DMS79 treated with DMSO at 0.1 percent for 48 hours (cell line): ENCODE data around the gene LCNL1.
"Not testable (repeated sequence)": the region's sequence is repeated elsewhere in the genome, so short reads cannot be mapped to it uniquely, and the experiment has no call there.

Source experiments
- DNase-seq: peaks from one replicate; lab custom pipeline; 2025; lab: John Stamatoyannopoulos, UW

LCNL1 gene

DNA sequence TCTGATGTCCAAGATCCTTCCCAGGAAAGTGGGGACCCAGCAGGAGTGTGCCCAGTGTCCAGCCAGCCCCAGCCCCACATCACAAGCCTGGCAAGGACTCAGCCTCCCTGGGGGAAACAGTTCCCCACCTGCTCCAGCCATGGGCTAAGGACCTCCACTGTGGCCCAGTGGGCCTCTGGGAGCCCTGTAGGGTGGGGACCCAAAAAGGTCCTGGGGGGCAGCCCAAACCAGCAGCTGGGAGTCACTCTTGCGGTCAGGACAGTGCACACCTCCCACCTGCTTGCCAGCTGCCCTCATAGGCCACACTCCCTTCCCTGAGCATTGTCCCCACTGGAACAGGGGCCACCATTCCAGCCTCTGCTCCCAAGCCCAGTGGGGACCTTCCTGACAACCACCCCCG is 43.6 kb downstream of the LCNL1 start:
- no peak for DNase-seq

DNA sequence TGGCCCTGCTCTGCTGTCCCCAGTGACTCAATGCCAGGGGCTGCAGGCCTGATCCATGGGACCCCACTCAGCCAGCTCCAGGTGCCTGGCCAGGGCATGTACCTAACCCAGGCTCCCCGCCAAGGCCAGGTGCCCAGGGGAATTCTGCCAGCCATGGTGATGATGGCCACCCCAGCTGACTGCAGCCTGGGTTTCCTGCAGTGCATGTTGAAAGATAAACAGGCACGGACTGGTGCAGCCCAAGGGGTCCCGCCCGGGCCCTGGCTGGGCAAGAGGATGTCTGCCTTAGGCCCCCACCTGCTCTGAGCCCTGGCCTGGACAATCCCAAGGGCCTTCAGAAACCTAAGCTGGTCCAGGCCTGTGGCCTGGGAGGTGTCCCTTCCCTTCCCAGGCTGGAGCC is 44.0 kb downstream of the LCNL1 start:
- DNase-seq, result no peak

DNA sequence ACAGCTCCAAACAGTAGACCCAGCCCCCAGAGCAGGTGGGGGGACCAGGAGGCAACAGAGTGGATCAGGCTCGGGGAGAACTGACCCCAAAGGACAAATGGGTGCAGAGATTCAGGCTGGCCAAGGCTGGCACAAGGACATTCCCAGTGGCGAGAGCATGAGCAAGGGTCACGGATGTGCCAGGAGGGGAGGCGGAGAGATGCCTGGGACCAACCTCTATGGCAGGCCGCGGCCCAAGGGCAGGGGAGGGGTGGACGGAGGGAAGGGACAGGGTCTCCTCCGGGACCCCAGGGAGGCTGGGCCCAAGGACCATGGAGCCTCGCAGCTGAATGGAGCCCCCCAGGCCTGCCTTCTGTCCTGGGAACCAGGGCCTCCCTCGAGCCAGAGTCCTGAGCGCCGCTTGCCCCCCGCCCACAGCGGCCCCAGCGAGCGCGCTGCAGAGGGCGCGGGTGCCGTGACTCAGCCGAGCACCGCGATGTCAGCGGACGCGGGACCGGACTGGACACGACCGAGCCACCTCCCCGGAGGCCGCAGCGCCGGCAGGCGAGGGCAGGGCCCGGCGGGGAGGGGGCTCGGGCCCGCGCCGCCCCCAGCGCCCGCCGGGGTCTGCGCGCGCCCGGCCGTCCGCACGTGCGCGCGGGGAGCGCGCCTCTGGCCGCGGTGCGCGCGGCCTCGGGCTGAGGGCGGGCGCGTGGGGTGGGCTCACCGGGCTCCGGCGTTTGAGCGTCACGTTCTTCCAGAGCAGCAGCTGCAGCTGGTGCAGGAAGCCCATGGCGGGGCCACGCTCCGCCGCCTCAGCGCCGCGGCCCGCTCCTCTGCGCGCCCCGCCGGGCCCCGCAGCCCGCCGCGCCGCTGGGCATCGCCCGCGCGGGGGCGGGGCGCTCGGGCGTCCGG is 44.8 kb downstream of the LCNL1 start, which contains the start of gene ABCA2:
Gene ABCA2 (minus strand): TSS at position 869 of the 894 bp plus-strand sequence. CDS start 97 bp downstream, at position 772.
- DNase-seq, result no peak

DNA sequence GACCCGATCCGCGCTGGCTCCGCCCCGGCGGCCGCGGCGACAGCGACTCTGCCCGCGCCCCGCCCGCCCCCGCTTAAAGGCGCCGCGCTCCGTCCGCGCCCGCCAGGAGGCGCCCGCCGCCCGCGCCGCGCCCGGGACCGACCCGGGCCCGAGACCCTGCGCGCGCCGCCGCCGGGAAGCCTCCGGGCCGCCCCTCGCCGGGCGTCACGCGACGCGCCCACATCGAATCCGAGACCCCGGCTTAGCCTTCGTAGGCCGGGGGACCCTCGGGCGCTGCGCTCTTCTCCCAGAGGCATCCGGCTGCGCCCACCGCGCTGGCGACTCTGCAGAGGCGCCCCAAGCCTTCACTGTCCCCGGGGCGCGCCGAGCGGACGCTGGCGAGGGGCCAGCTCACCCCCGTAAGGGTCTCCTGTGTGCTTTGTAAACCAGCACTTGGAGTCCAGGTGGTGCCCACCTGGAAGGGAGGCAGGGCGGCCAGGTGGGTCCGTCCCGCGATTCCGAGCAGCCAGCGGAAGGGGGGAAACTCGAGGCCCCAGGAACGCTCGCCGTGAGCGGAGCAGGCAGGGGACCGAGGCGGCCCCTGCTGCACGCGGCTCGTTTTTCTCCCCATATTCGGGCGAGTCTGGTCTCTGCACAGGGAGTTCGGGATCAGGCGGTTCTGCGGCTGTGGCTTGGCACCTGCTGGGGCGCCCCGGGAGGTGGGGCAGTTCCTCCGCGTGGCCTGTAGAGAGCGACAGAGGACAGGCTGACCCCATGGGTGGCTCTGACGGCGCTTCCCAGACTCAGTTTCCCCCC is 45.7 kb downstream of the LCNL1 start:
- DNase-seq, result peak; percentile 64

DNA sequence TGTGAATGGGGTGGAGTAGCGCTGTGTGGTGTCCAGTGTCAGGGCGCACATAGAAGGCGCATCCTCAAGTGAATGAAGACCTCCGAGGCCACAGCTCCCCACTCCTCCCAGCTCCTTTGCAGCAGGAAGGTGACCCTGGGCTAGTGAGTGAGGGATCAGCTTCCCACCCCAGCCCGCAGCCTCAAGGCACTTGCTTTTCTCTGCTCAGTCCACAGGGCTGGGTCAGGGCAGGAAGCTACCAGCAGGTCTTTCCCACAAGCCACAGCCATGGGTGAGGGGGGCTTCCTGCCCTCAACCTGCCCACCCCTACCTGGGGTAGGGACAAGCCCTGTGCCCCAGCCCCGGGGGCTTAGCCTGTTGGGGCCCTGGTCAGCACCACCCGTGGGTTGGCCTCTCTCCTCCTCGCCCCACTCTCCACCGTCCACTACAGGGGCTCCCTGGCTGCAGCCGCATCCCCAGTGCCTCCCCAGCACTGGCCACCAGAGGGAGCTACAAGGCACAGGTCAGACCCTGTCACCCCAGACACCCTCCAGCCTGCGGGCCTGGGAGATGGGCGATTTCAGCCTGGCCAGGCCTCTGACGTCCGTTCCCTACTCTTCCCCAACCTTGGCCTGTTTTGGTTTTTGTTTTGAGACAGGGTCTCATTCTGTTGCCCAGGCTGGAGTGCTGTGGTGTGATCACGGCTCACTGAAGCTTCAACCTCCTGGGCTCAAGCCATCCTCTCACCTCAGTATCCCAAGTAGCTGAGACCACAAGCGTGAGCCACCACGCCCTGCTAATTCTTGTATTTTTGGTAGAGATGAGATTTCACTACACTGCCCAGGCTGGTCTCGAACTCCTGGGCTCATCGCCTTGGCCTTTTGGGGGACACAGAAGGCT is 46.5 kb downstream of the LCNL1 start:
- DNase-seq, result peak; percentile 26

DNA sequence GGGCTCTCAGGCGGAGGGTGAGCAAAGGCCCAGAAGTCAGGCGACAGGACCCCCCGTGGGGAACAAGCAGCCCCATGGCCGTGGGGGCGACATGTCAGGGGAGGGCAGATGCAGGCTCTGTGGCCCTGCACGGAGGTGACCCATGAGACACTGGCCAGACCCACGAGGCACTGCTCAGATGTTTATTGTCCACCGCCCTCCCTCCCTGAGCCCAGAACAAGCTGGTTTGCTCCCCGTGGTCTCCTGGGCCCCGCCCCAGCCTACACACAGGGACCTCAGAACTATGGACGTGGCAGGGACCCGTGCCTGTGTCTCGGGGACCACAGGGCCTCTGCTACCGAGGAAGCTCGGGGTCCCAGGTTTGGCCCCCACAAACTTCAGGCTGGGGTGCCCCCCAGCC is 47.2 kb downstream of the LCNL1 start:
- no peak for DNase-seq

DNA sequence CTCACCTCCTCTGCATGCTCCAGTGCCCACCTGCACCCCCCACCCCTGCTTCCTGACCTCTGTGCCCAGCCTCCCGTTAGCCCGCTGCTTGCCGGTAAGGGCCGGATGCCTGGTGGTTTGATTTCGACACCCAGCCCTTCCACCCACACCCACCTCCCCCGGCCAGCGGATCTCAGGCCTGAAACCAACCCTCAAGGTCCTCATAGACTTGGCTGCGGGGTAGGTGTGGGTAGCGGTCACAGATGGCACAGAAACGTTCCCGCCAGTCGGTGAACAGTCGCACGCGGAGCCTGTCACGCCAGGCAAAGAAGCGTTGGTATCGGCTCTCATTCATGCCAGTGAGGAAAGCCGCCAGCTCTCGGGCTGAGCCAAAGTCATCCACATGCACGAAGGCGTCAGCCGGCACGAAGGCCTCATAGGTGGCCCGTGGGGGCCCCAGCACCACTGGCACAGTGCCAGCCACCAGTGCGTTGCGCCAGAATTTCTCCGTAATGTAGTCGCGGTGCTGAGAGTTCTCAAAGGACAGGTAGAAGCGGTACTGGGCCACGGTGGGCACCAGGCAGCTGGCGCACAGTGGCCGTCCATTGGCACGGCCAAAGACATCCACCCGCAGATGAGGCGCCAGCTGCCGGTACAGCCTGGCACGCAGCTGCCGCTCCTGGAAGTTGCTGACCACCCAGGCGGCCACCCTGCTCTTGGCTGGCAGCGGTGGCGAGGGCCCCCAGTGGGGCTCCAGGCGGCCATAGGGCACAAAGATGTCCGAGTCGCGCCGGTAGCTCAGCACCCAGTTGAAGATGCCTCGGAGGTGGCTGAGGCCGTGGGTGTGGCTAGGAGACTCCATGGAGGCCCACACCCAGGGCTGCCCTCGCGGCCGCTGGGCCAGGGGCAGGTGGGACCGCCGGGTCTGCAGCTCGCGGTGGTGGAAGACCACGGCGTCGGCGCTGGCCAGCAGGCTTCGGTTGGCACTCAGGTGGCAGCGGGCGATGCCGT is 48.0 kb downstream of the LCNL1 start:
- no peak for DNase-seq

DNA sequence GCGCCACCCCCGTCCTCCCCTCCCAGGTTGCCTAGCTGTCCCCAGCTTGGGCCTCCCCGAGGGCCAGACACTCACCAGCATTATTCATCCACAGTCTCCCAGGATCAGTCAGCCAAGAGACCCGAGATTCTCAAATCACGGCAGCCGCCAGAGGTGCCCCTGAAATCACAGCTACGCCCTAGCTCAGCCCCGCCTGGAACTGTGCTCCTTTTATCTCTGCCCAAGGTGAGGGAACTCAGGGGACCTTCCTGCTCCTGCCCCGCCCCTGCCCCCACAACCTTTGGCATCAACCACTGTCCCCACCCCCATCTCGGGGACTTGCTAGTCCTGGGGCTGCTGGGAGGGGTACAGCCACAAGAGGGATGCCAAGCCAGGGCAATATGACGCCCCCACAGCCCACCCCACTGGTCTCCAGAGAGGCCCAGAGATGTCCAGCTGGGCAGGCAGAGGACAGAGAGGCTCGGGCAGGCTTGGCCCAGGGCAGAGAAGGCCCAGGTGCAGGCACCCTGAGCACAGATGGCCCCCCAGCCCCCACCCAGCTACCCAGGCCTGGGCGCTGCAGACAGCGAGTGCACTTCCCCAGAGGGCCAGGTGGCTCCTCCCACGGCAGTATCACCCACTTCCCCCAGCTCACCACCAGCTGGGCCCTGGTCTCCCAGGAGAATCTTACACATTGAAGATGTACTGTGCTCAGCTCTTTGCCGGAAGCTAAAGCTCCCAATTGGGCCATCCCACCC is 49.3 kb downstream of the LCNL1 start, which contains the start of gene FUT7:
Gene FUT7 (minus strand): TSS at position 185 of the 737 bp plus-strand sequence. CDS start 97 bp downstream, at position 88.
- no peak for DNase-seq

DNA sequence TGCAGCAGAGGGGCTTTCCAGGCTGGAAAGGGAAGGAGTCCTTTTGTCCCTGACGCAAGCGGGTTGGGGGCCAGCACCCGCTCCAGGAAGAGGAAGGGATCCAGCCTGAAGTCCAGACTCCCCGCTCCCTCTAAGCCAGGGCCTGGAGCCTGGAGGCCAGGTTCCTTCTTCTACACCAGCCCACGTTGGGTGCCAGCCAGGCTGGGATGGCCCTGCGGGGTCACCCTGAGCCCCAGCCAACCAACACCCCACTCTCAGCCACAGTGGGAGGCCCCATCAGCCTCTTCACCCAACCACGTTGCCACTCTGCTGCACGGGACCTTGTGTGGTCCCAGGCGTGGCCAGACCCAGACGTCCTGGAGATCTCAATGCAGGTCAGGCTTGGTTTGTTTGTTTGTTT is 50.1 kb downstream of the LCNL1 start:
- DNase-seq, result no peak

DNA sequence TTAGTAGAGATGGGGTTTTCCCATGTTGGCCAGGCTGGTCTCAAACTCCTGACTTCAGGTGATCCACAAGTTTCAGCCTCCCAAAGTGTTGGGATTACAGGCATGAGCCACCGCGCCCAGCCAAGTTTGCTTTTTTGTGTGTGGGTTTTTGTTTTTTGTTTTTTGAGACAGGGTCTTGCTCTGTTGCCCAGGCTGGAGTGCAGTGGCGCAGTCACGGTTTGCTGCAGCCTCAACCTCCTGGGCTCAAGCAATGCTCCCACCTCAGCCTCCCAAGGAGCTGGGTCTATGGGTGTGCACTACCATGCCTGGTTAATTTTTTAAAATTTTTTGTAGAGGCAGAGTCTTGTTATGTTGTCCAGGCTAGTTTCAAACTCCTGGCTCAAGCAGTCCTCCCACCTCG is 50.7 kb downstream of the LCNL1 start:
- not testable (repeated sequence) for DNase-seq

DNA sequence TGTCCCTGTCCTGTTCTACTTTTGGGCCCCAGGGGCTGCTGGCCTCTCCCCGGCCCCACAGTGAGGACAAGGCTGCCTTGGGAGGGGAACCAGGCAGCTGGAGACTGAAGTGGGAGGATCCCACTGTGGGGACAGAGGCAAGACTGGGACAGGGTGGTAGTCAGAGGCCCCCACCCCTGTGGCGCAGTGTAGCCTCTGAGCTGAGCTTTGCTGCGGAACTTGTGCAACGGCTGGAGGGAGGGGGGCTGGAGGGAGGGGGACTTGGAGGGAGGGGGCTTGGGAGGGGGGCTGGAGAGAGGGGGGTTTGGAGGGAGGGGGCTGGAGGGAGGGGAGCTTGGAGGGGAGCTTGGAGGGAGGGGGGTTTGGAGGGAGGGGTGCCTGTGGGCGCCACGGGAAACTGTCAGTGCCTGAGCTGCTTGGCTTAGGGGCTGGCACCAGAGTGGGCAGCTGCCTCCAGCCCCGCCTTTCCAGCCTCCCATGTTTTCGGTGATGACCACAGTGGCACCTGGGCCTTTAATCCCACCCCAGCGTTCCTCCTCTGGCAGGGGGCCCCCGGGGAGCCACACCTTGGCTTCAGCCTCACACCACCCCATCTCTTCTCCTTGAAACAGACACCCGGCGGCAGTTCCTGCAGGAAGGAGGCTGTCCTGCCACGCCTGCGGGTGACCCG is 51.4 kb downstream of the LCNL1 start:
- no peak for DNase-seq

DNA sequence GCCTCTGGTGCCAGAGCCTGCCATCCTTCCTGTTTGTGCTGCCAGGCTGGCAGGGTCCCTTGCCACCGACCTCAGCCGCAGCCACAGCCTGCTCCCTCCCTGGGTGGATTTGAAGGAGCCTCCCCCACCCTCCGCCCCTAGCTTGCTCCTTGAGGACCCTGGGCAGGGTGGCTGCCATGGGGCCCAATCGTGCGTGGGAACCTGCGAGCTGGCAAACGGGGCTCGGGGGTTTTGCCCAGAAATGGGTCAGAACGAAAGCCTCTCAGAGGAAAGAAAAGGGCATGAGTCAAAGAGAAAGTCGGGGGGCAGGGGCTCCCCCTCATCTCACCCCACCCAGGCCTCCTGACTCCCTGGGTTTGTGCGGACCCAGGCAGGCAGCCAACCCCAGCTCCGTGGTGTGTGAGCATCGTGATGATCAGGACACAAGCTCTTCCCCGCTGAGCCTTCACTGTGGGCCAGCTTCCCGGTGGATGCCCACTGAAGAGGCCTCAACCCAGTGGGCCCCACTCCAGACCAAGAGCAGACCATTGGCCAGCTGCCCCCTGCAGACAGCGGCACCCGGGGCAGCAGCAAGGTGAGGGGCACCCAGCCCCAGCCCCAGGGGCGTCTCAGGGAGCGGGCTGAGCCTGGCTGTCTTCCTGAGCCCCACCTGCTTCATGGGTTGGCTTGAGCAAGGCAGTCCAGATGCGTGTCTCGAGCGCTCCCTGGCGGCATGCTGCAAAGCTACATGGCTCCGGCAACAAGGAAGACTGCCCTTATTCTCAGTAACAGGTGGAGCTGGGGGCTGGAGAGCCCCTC is 52.1 kb downstream of the LCNL1 start:
- DNase-seq, result peak; percentile 87
